Body of pancreas (tissue), 4 donors: ENCODE data around the gene PPP1R3A. TPM values are rescaled to one million over a fixed set of nuclear protein-coding genes. Genes with fewer than 3 reads are reported as not detected.

ENCODE experiments used
- ATAC-seq: fragments of 150-250 bp; one replicate; pipeline ENCODE4 v1.9.1; 2016
- DNase-seq, 4 donors: peaks; one replicate each; pipeline ENCODE4 v3.0.0-alpha.2; 2019
- H3K27ac ChIP-seq, 4 donors: fragments of 200-600 bp; sonication (generic); 1 replicate in 3 of 4; 2 replicates in 1 of 4; pipeline versions ENCODE4 v1.5.1 to v1.6.1; 2016 to 2019; ENCODE audit warnings: mild to moderate bottlenecking in 1 of 4, mixed read lengths in 1 of 4, moderate library complexity in 1 of 4
- H3K27me3 ChIP-seq, 2 donors: fragments of 200-600 bp; sonication (generic); one replicate each; pipeline ENCODE4 v1.6.0; 2016; ENCODE audit warnings: mild to moderate bottlenecking in 1 of 2
- H3K36me3 ChIP-seq, 2 donors: fragments of 200-600 bp; sonication (generic); replicated peaks in 1 of 2; 2 replicates each; pipeline ENCODE4 v1.5.1; 2016; ENCODE audit warnings: low read depth in 2 of 2; ENCODE audit not compliant: insufficient read depth in 1 of 2
- H3K4me1 ChIP-seq: fragments of 200-600 bp; sonication (generic); one replicate; pipeline ENCODE4 v1.6.0; 2016
- H3K4me3 ChIP-seq, 2 donors: fragments of 200-600 bp; sonication (generic); 1 replicate in 1 of 2; 2 replicates in 1 of 2; pipeline ENCODE4 v1.5.1; 2016 to 2019
- H3K9me3 ChIP-seq, 3 donors: fragments of 200-600 bp; sonication (generic); 1 replicate in 2 of 3; 2 replicates in 1 of 3; pipeline ENCODE4 v1.5.1; 2016
- CTCF ChIP-seq, 7 experiments: fragments of 450-650 bp in 4 of 7; fragments of 200-600 bp in 3 of 7; sonication (generic) in 3 of 7; IDR thresholded peaks; one replicate each; pipeline ENCODE4 v1.5.1; 2016 to 2019; ENCODE audit warnings: antibody characterized with exemption in 7 of 7
- POLR2A ChIP-seq, 3 donors: fragments of 450-650 bp; IDR thresholded peaks; one replicate each; pipeline ENCODE4 v1.6.1; 2016; ENCODE audit warnings: antibody characterized with exemption in 3 of 3, mild to moderate bottlenecking in 2 of 3
- WGBS, 2 donors: methylation state at CpG; one replicate each; pipeline ENCODE4 v1.1.5; 2017; 5-methylcytosine and 5-hydroxymethylcytosine counted together
- intact Hi-C: fragments of 100-400 bp; cut with DNase I; formaldehyde crosslinking; loops from one replicate; pipeline ENCODE4 v1.15.1; 2023
- total RNA-seq, 2 donors: library from RNA; depleted of rRNA; stranded (reverse); fragments of >200 nt; gene quantifications; one replicate each; pipeline ENCODE4 v1.1.0, GENCODE V29; 2016

PPP1R3A gene
- total RNA-seq, 2 donors from 2014 or later = not detected

GRCh38 chr7:113890331-113891030, 28.3 kb downstream of the PPP1R3A start:
- H3K4me1 ChIP-seq = no peaks in the 10 kb centered on the region
- ATAC-seq (no peak), DNase-seq (no peak)
- H3K36me3 ChIP-seq = no peaks in the 10 kb centered on the region
- no peak overlapping the region for H3K27ac ChIP-seq
- TF ChIP-seq POLR2A (IDR thresholded peaks at IDR 0.05) = no peak
- no peak overlapping the region for H3K4me3 ChIP-seq
- intact Hi-C loops = no loop called here
- WGBS, 2 donors = 62 to 80% methylated on average over 2 of the region's 2 CpGs
- H3K27me3 ChIP-seq = no peaks in the 10 kb centered on the region
- no peaks in the 10 kb centered on the region for H3K9me3 ChIP-seq

- WGBS, 2 donors = 80 to 85% methylated on average over 1 of the region's 1 CpG
- ATAC-seq (no peak), DNase-seq (no peak)
- Histone ChIP-seq H3K36me3 (no peaks in the 10 kb centered on the region), H3K9me3 (no peaks in the 10 kb centered on the region), H3K27me3 (no peaks in the 10 kb centered on the region), H3K27ac (no peak overlapping the region), H3K4me1 (no peaks in the 10 kb centered on the region), H3K4me3 (no peak overlapping the region)
- intact Hi-C loops = no loop called here
- TF ChIP-seq CTCF (IDR thresholded peaks at IDR 0.05) (no peak), POLR2A (IDR thresholded peaks at IDR 0.05) (no peak)
These were observed 35.7 kb downstream of the PPP1R3A start for GRCh38 chr7:113883096-113883495.

- DNase-seq (no peak), ATAC-seq (no peak)
- no peak overlapping the region for H3K27ac ChIP-seq
- intact Hi-C loops = no loop called here
- no peaks in the 10 kb centered on the region for H3K27me3 ChIP-seq
- no peaks in the 10 kb centered on the region for H3K9me3 ChIP-seq
- H3K4me3 ChIP-seq = no peak overlapping the region
- 28 to 37% methylated on average over 3 of the region's 3 CpGs for WGBS, 2 donors
- no peaks in the 10 kb centered on the region for H3K36me3 ChIP-seq
- TF ChIP-seq CTCF (IDR thresholded peaks at IDR 0.05) = no peak
- TF ChIP-seq POLR2A (IDR thresholded peaks at IDR 0.05) = no peak
- H3K4me1 ChIP-seq = no peaks in the 10 kb centered on the region
These were observed 38.2 kb downstream of the PPP1R3A start for GRCh38 chr7:113880559-113880958.

- no peaks in the 10 kb centered on the region for H3K27me3 ChIP-seq
- H3K36me3 ChIP-seq = no peaks in the 10 kb centered on the region
- no peak overlapping the region for H3K4me3 ChIP-seq
- no peaks in the 10 kb centered on the region for H3K4me1 ChIP-seq
- no peaks in the 10 kb centered on the region for H3K9me3 ChIP-seq
- TF ChIP-seq POLR2A (IDR thresholded peaks at IDR 0.05) (no peak), CTCF (IDR thresholded peaks at IDR 0.05) (no peak)
- no peak overlapping the region for H3K27ac ChIP-seq
- ATAC-seq = no peak
- 50 to 63% methylated on average over 7 of the region's 7 CpGs for WGBS, 2 donors
- DNase-seq = no peak
- intact Hi-C loops = no loop called here
These were observed 40.3 kb downstream of the PPP1R3A start for GRCh38 chr7:113878394-113878992.

GRCh38 chr7:113875224-113875623, 43.6 kb downstream of the PPP1R3A start:
- whole genome bisulfite sequencing, 2 donors = 51 to 54% methylated on average over 2 of the region's 2 CpGs
- intact Hi-C loops = no loop called here
- DNase-seq = no peak

More at GRCh38 chr7:113875224-113875623, 43.6 kb downstream of the PPP1R3A start:
- H3K9me3 ChIP-seq = no peaks in the 10 kb centered on the region
- no peaks in the 10 kb centered on the region for H3K4me1 ChIP-seq
- no peaks in the 10 kb centered on the region for H3K36me3 ChIP-seq
- no peak for ATAC-seq
- H3K27me3 ChIP-seq = no peaks in the 10 kb centered on the region
- no peak for TF ChIP-seq POLR2A (IDR thresholded peaks at IDR 0.05)
- no peak overlapping the region for H3K27ac ChIP-seq
- no peak overlapping the region for H3K4me3 ChIP-seq
